GM18861 (cell line): ENCODE measurements around the gene LSM2.

ENCODE experiments used
- ATAC-seq: cut with Tn5 transposase; IDR thresholded peaks from one replicate; pipeline ENCODE4 v1.9.1; 2021; ENCODE audit not compliant: unreplicated experiment

Gene LSM2

GRCh38 chr6:31777667-31778050, 29.1 kb downstream of the LSM2 start:
- ATAC-seq, result no peak

- ATAC-seq, result peak; percentile 58
Measured at GRCh38 chr6:31776989-31777666, 29.6 kb downstream of the LSM2 start, which contains the start of gene VWA7. Gene VWA7, minus strand, starts transcription at chr6:31777328. Its CDS starts 549 bp downstream, at chr6:31776779.

- no peak for ATAC-seq
Measured at GRCh38 chr6:31776485-31776988, 30.2 kb downstream of the LSM2 start.

DNA sequence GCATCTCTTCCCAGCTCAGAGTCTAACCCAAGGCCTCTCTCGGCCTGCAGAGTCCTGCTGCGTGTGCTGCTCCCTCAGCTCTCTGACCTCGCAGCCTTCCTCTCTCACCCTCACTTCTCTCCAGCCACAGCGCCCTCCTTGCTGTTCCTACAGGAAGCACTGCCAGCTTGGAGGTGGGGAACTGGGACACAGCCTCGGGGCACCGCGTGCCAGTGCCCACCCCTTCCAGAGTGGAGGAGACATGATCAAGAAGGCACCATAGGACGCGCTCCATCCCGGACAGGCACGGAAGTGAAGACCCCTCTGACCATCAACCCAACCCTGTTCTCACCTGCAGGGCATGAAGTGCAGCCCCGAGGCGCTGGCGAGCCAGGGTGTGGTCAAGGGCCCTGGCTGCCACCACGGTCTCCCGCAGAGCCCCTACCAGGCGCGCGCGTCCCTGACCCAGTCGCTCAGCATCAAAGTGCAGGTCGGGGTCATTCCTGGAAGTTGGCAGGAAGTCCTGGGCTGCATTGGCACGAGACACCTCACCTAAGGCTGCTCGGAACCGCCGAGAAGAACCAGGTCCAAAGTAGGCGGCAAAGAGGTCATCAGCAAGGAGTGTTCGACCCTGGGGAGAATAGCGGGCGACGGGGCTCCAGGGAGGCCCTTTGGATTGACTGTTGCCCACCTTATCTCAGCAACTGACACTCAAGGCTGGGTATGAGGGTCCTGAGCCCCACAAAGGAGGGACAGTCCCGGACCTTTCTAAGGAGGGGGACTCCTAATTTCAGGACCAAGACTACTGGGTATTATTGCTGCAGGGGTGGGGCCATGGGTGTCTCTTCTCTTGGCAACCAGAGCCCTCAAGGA, 30.9 kb downstream of the LSM2 start:
- no peak for ATAC-seq

DNA sequence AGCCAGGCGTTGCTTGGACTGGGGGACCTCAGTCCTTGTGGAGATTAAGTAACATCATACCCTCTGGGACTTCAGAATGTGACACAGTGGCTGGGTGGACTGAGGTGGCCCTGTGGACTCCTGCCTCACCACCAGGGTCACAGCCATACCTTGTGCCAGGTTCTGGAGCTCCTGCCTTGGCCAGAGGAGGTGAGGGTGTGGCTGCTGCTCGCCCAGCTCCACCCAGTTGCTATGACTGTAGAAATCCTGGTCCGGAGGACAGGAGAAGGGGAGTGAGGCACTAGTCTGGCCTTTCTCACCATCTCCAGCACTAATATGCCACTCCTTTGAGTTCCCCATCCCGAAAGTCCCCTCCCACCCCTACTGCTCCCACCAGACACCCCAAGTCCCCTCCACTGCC, 31.6 kb downstream of the LSM2 start:
- no peak for ATAC-seq

DNA sequence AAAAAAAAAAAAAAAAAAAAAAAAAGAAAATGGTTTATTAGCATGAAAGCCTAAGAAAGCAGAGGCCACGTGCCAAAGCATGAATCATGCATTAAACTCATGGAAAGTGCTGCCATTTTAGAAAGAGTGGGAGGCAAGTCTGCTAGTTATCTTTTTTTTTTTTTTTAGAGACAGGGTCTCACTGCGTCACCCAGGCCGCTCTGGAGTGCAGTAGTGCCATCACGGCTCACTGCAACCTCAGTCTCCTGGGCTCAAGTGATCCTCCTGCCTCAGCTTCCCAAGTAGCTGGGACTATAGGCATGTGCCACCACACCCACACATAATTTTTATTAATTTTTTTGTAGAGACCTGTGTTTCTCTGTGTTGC, 34.8 kb downstream of the LSM2 start:
- no peak for ATAC-seq

GRCh38 chr6:31770860-31771259, 35.9 kb downstream of the LSM2 start:
- no peak for ATAC-seq

DNA sequence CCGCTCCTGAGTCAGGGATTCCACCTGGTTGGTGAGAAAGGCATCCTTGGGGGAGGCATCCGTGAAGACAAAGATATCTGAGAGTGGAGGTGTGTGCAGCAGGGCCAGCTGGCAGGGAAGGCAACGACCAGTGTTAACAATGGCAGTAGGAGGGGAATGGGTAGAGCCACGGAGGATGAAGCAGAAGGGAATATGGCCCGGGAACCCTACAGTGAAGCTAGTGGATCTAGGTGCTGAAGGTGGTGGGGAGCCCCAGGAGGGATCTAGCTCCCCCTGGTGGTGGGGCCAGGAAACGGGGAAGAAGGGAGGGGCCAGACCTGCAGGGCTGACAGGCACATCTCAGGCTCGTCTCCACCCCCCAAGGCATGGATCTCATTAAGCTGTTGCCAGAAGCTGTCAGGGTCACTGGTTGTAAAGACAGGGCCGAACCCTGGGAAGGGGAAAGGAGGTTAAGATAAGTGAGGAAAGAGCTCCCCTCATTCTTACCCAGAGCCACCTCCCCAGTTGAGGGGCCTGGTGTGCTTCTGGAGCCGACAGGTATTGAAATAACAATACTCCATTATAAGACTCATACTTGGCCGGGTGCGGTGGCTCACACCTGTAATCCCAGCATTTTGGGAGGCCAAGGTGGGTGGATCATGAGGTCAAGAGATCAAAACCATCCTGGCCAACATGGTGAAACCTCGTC, 36.9 kb downstream of the LSM2 start:
- ATAC-seq, result no peak

DNA sequence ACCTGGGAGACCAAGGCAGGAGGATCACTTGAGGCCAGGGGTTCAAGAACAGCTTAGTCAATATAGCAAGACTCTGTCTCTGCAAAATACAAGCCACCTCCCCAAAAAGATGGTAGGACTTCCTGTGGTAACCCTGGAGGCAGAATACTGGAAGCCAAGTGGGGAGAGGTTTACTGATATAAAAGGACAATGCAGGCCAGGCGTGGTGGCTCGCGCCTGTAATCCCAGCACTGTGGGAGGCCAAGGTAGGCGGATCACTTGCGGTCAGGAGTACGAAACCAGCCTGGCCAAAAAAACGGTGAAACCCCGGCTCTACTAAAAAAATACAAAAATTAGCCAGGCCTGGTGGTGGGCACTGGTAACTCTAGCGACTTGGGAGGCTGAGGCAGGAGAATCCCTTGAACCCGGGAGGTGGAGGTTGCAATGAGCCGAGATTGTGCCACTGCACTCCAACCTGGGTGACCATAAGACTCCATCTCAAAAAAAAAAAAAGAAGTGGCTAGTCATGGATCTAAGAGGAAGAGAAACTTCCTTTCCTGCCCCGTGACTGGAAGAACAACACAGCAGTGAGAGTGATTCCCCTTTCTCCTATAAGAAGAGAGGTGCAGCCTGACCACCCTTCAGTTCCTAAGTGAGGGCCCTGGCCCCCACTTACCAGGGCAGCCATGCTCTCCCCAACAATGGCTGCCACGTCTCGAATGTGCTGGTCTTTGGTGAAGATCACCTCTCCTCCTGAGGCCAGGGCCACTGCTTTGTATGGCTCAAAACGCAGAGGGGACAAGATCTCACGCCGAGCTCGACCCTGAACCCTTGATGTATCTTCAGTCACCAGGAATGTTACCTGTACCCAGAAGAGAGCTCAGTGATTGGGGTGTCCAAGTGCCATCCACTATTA, 38.2 kb downstream of the LSM2 start:
- no peak for ATAC-seq

GRCh38 chr6:31767096-31767645, 39.6 kb downstream of the LSM2 start:
- no peak for ATAC-seq

DNA sequence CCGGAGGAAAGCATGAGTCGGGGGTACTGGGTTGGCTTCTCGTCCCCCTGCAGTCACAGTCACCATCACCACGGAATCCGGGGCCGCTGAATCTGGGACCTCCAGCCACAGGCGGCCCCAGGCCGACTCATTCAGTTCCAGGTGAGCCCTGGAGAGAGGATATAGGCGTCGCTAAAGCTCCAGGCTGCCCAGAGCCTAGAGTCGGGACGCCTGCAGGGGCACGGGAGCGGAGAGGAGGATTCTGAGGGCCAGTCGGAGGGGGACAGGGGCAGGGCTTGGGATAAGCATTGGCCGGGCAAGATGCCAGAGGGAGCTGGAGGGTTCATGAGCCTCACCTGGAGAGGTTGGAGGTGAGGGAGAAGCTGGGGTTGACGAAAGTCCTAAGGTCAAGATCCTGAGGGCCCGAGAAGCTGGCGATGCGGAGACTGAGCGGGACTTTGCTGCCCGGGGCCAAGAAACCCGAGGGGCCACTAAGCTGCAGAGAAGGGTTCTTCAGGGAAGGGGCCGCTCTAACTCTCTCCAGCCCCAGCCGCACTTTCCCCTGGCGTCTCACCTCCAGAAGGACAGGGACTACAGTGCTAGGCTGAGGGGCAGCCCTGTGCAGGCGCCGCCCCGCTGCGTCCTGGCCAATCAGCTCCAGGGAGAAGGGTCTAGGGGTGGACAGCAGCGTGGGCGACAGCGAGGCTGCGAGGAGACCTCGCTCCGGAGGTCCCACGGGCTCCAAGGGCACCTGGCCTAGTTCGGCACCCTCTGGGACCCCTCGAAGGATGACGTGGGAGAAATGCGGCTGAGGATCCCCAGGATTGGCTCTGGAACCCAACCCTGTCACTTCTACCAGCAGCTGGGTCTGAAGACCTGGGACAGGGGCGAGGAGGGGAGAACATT, 40.6 kb downstream of the LSM2 start:
- ATAC-seq, result no peak

DNA sequence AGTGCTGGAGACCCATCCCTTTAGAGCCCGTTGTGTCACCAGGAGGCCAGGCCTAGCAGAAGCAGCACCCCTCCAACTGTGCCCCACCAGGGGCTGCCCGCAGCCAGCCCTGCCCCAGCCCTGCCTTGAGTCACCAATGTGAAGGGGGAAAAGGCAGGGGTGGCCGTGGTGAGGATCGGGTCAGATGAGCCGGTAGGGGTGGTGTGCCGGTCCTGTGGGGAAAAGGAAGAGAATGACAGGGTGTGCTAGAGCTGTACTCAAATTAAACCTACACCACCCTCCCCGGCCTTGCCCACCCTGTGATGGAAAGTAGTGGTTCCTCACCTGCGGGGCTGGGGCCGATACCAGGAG, 41.2 kb downstream of the LSM2 start:
- ATAC-seq, result no peak

DNA sequence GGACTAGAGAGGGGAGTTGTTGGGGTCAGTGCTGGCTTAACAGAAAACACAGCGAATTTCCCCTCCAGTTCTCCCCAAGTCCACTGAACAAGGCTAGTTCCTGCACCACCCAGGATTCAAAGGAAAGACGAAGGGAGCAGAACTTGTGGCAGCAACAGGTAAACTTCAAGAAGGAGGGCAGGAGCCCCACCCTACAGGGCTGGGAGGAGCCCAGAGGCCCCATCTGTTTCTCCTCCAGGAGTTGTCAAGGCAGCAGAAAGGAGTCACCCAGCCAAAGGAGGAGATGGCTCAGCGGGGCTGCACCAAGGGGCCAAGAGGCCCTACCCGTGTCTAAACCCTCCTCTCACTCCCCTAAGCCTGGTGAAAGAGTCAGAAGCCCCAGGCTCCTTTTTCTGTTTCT, 42.6 kb downstream of the LSM2 start:
- no peak for ATAC-seq

DNA sequence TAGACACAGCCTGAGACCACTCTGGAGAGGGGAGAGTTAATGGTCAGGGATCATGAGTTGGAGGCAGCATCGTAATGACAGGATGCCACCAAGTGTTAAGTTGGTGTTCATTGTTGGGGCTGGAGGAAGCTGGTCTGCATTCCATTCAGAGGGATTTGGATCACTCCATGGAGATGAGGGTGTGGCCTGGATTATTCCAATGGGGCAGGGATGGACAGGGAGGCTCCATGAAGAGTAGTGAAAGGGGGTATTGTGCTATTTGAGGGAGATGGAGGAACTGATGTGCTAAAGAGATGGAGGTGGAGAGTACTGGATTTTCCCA, 43.2 kb downstream of the LSM2 start:
- ATAC-seq, result no peak

GRCh38 chr6:31762878-31763618, 43.7 kb downstream of the LSM2 start:
- no peak for ATAC-seq

GRCh38 chr6:31762356-31762755, 44.4 kb downstream of the LSM2 start, which contains the start of gene SAPCD1:
Gene SAPCD1, plus strand, starts transcription at chr6:31762656. Its CDS starts 399 bp downstream, at chr6:31763055.
- no peak for ATAC-seq

GRCh38 chr6:31761343-31761742, 45.4 kb downstream of the LSM2 start:
- no peak for ATAC-seq

GRCh38 chr6:31760790-31761189, 46.0 kb downstream of the LSM2 start:
- ATAC-seq, result no peak

- no peak for ATAC-seq
Measured at GRCh38 chr6:31758281-31758680, 48.5 kb downstream of the LSM2 start.
